Renal pelvis (tissue), 3 donors: ENCODE data around the gene SGSH. TPM values are rescaled to one million over a fixed set of nuclear protein-coding genes. Genes with fewer than 3 reads are reported as not detected.

Experiments used
- polyA plus RNA-seq, 3 donors: library from polyadenylated mRNA; unstranded; fragments of 120-200 nt; gene quantifications; one replicate each; pipeline ENCODE4 v1.2.1, GENCODE V29; 2013; ENCODE audit not compliant: insufficient read length in 3 of 3

The SGSH gene
- polyA plus RNA-seq, 3 donors: 35.8 to 52.6 (median 47.8) TPM

Other genes with a start within 250 kb of the SGSH start
- gene TBC1D16, start 184.5 kb downstream of the SGSH start, polyA plus RNA-seq: 10 to 100 TPM; 32.7 to 44.9 (median 36.6) TPM
- 10 to 100 TPM; 10.9 to 22.2 (median 18.2) TPM for gene CCDC40, start 183.7 kb downstream of the SGSH start, polyA plus RNA-seq
- 10 to 100 TPM; 47.2 to 64.0 (median 48.2) TPM for gene GAA, start 118.8 kb downstream of the SGSH start, polyA plus RNA-seq
- gene EIF4A3, start 73.2 kb downstream of the SGSH start, polyA plus RNA-seq: 100 to 1,000 TPM; 103 to 115 (median 114) TPM
- gene CARD14, start 50.3 kb downstream of the SGSH start, polyA plus RNA-seq: 1 to 10 TPM; 1.1 to 2.2 (median 2.1) TPM
- 10 to 100 TPM; 23.6 to 32.1 (median 30.8) TPM for gene SLC26A11, start 94 bp upstream of the SGSH start, polyA plus RNA-seq
- gene RNF213, start 40.5 kb upstream of the SGSH start, polyA plus RNA-seq: 100 to 1,000 TPM in 2 of 3 donors, 10 to 100 TPM in 1; 54.7 to 107 (median 104) TPM
- gene ENDOV, start 194.8 kb upstream of the SGSH start, polyA plus RNA-seq: 10 to 100 TPM; 31.5 to 48.3 (median 44.4) TPM